ENCODE measurements around the gene GTF3A.

The GTF3A gene

GRCh38 chr13:27406178-27406939, 18.1 kb upstream of the GTF3A start:
- peak; percentile 91 for FAIRE-seq

- FAIRE-seq = no peak
Observed at GRCh38 chr13:27408074-27408473, 16.3 kb upstream of the GTF3A start.

GRCh38 chr13:27409013-27409412, 15.4 kb upstream of the GTF3A start:
- FAIRE-seq = no peak

GRCh38 chr13:27411341-27411740, 13.1 kb upstream of the GTF3A start:
- no peak for FAIRE-seq

GRCh38 chr13:27415116-27415515, 9.3 kb upstream of the GTF3A start:
- FAIRE-seq = no peak

- no peak for FAIRE-seq
Observed at GRCh38 chr13:27419328-27419727, 5.1 kb upstream of the GTF3A start.

GRCh38 chr13:27421101-27421871, 3.1 kb upstream of the GTF3A start:
- no peak for FAIRE-seq

- FAIRE-seq = no peak
Observed at GRCh38 chr13:27423333-27423732, 1.1 kb upstream of the GTF3A start.

GRCh38 chr13:27425158-27425917, 919 bp downstream of the GTF3A start:
- no peak for FAIRE-seq

- peak; percentile 47 for FAIRE-seq
Observed at GRCh38 chr13:27425918-27426630, 1.7 kb downstream of the GTF3A start.

GRCh38 chr13:27427641-27428040, 3.2 kb downstream of the GTF3A start:
- no peak for FAIRE-seq

- no peak for FAIRE-seq
Observed at GRCh38 chr13:27428160-27428559, 3.7 kb downstream of the GTF3A start.

GRCh38 chr13:27432180-27432579, 7.8 kb downstream of the GTF3A start:
- FAIRE-seq = no peak

- no peak for FAIRE-seq
Observed at GRCh38 chr13:27432611-27433210, 8.3 kb downstream of the GTF3A start.

- FAIRE-seq = no peak
Observed at GRCh38 chr13:27437126-27437525, 12.7 kb downstream of the GTF3A start.

- no peak for FAIRE-seq
Observed at GRCh38 chr13:27440408-27440807, 16.0 kb downstream of the GTF3A start.

GRCh38 chr13:27442071-27442647, 17.7 kb downstream of the GTF3A start:
- FAIRE-seq = no peak

GRCh38 chr13:27442797-27443196, 18.4 kb downstream of the GTF3A start:
- no peak for FAIRE-seq

GRCh38 chr13:27446986-27447583, 22.7 kb downstream of the GTF3A start:
- no peak for FAIRE-seq

GRCh38 chr13:27448308-27448707, 23.9 kb downstream of the GTF3A start:
- FAIRE-seq = no peak

- peak; percentile 61 for FAIRE-seq
Observed at GRCh38 chr13:27449081-27449603, 24.7 kb downstream of the GTF3A start.

Measured in islet of Langerhans (tissue), 1 donor.